IMR-90 (cell line): ENCODE measurements around the gene MGLL. TPM values are rescaled to one million over a fixed set of nuclear protein-coding genes. Genes with fewer than 3 reads are reported as not detected.

Experiments
- ATAC-seq: fragments of 200-7000 bp; cut with Tn5 transposase; 2 replicates; pipeline ENCODE4 v1.9.1; 2020; ENCODE audit warnings: low read depth, mild to moderate bottlenecking, moderate library complexity
- BruUV-seq: library from RNA; stranded (reverse); fragments of 400-500 nt; replicated peaks from 2 replicates; lab custom pipeline; 2021; lab: Mats Ljungman, UMichigan
- CTCF ChIA-PET: fragments of 300-600 bp; formaldehyde crosslinking; extraction: SDS; loops from one replicate; lab custom pipeline; 2021; ENCODE audit warnings: antibody characterized with exemption; lab: Yijun Ruan, JAX
- POLR2A ChIA-PET: fragments of 300-600 bp; sonication (Branson Sonifier 250); formaldehyde crosslinking; loops from one replicate; lab custom pipeline; 2022; ENCODE audit warnings: antibody characterized with exemption; ENCODE audit not compliant: unreplicated experiment; lab: Charles Lee
- DNase-seq: peaks from one replicate; pipeline ENCODE4 v3.0.0; 2013
- H2AFZ ChIP-seq: replicated peaks from 2 replicates; pipeline ENCODE3; 2013; ENCODE audit warnings: low read length, mild to moderate bottlenecking; ENCODE audit not compliant: poor library complexity
- H2AK5ac ChIP-seq: 2 replicates; pipeline ENCODE4 v1.6.1; 2013; ENCODE audit warnings: low read depth, low read length, inconsistent platforms
- H2AK9ac ChIP-seq: replicated peaks from 2 replicates; pipeline ENCODE3; 2013; ENCODE audit warnings: mild to moderate bottlenecking, low read depth, low read length, moderate library complexity; ENCODE audit not compliant: poor library complexity
- H2BK120ac ChIP-seq: 2 replicates; pipeline ENCODE4 v1.6.1; 2013; ENCODE audit warnings: low read depth, low read length, inconsistent platforms
- H2BK15ac ChIP-seq: 3 replicates; pipeline ENCODE4 v1.6.1; 2013; ENCODE audit warnings: low read depth, low read length, inconsistent platforms
- H2BK20ac ChIP-seq: 2 replicates; pipeline ENCODE4 v1.6.1; 2013; ENCODE audit warnings: low read depth, mild to moderate bottlenecking, inconsistent platforms, low read length, moderate library complexity
- H2BK5ac ChIP-seq: 2 replicates; pipeline ENCODE4 v1.6.1; 2013; ENCODE audit warnings: mild to moderate bottlenecking, low read depth, low read length, inconsistent platforms; ENCODE audit not compliant: poor library complexity, severe bottlenecking
- H3K14ac ChIP-seq: replicated peaks from 2 replicates; pipeline ENCODE4 v1.6.1; 2013; ENCODE audit warnings: low read depth, low read length, inconsistent platforms
- H3K18ac ChIP-seq: 2 replicates; pipeline ENCODE4 v1.6.1; 2013; ENCODE audit warnings: low read depth, low read length, control low read depth
- H3K23ac ChIP-seq: 2 replicates; pipeline ENCODE4 v1.6.1; 2013; ENCODE audit warnings: low read depth, low read length, inconsistent platforms
- H3K27ac ChIP-seq: 2 replicates; pipeline ENCODE4 v1.5.1; 2013; ENCODE audit warnings: mild to moderate bottlenecking, control low read depth, low read length; ENCODE audit not compliant: insufficient read depth
- H3K27me3 ChIP-seq: 2 replicates; pipeline ENCODE4 v1.6.1; 2013; ENCODE audit warnings: low read length; ENCODE audit not compliant: control insufficient read depth, insufficient read depth
- H3K36me3 ChIP-seq: 2 replicates; pipeline ENCODE4 v1.6.1; 2013; ENCODE audit warnings: low read length, mixed read lengths; ENCODE audit not compliant: control insufficient read depth, insufficient read depth
- H3K4ac ChIP-seq: 2 replicates; pipeline ENCODE4 v1.6.1; 2013; ENCODE audit warnings: low read depth, low read length, inconsistent platforms
- H3K4me1 ChIP-seq: 2 replicates; pipeline ENCODE4 v1.6.1; 2013; ENCODE audit warnings: low read length, mixed read lengths; ENCODE audit not compliant: control insufficient read depth, insufficient read depth
- H3K4me2 ChIP-seq: 2 replicates; pipeline ENCODE4 v1.6.1; 2013; ENCODE audit warnings: low read depth, mild to moderate bottlenecking, control low read depth, low read length, moderate library complexity
- H3K4me3 ChIP-seq: 2 replicates; pipeline ENCODE4 v1.5.1; 2013; ENCODE audit warnings: low read depth, mild to moderate bottlenecking, control low read depth, low read length, moderate library complexity; ENCODE audit not compliant: insufficient read depth
- H3K56ac ChIP-seq: 2 replicates; pipeline ENCODE4 v1.6.1; 2013; ENCODE audit warnings: low read length, inconsistent platforms; ENCODE audit not compliant: insufficient read depth; ENCODE audit errors: extremely low read depth
- H3K79me1 ChIP-seq, 2 experiments: 2 replicates each; pipeline ENCODE4 v1.6.1; 2013; ENCODE audit warnings: low read length in 2 of 2, inconsistent platforms in 1 of 2, low read depth in 1 of 2
- H3K9ac ChIP-seq: 2 replicates; pipeline ENCODE4 v1.6.1; 2013; ENCODE audit warnings: low read depth, low read length, control low read depth
- H3K9me1 ChIP-seq: 2 replicates; pipeline ENCODE4 v1.6.1; 2013; ENCODE audit warnings: low read length, inconsistent platforms; ENCODE audit not compliant: insufficient read depth
- H3K9me3 ChIP-seq: 2 replicates; pipeline ENCODE4 v1.6.1; 2013; ENCODE audit warnings: low read length; ENCODE audit not compliant: control insufficient read depth, insufficient read depth
- H4K20me1 ChIP-seq: 2 replicates; pipeline ENCODE4 v1.6.1; 2013; ENCODE audit warnings: low read length, inconsistent platforms; ENCODE audit not compliant: insufficient read depth
- H4K5ac ChIP-seq: 2 replicates; pipeline ENCODE4 v1.6.1; 2013; ENCODE audit warnings: mild to moderate bottlenecking, low read depth, low read length, control low read depth
- H4K8ac ChIP-seq, 2 experiments: 2 replicates each; pipeline ENCODE4 v1.6.1; 2013; ENCODE audit warnings: low read depth in 2 of 2, low read length in 2 of 2, control low read depth in 1 of 2, inconsistent platforms in 1 of 2
- H4K91ac ChIP-seq: 2 replicates; pipeline ENCODE4 v1.6.1; 2013; ENCODE audit warnings: low read depth, low read length, inconsistent platforms; ENCODE audit not compliant: insufficient read depth
- BHLHE40 ChIP-seq: fragments of 150-350 bp; IDR thresholded peaks from 2 replicates; pipeline ENCODE4 v1.6.1; 2016; ENCODE audit warnings: mild to moderate bottlenecking, low read depth, low read length
- CHD1 ChIP-seq: IDR thresholded peaks from 2 replicates; pipeline ENCODE4 v1.6.1; 2012; ENCODE audit warnings: low read depth, low read length, improper control_type of control experiment
- ELK1 ChIP-seq: fragments of 150-350 bp; IDR thresholded peaks from 2 replicates; pipeline ENCODE4 v1.6.1; 2016; ENCODE audit warnings: low read depth, mild to moderate bottlenecking, low read length, moderate library complexity, borderline replicate concordance
- FOS ChIP-seq: fragments of 150-350 bp; IDR thresholded peaks from 2 replicates; pipeline ENCODE4 v1.6.1; 2016; ENCODE audit warnings: low read depth, low read length
- MAZ ChIP-seq: IDR thresholded peaks from 2 replicates; pipeline ENCODE4 v1.6.1; 2012; ENCODE audit warnings: low read depth, mild to moderate bottlenecking, low read length, improper control_type of control experiment, moderate library complexity, borderline replicate concordance
- MXI1 ChIP-seq: IDR thresholded peaks from 2 replicates; pipeline ENCODE4 v1.6.1; 2012; ENCODE audit warnings: low read depth, mild to moderate bottlenecking, low read length, moderate library complexity, borderline replicate concordance
- NFE2L2 ChIP-seq: fragments of 150-350 bp; IDR thresholded peaks from 2 replicates; pipeline ENCODE4 v1.6.1; 2016; ENCODE audit warnings: low read depth, mild to moderate bottlenecking, low read length
- RAD21 ChIP-seq: IDR thresholded peaks from 2 replicates; pipeline ENCODE4 v1.6.1; 2012; ENCODE audit warnings: low read length, improper control_type of control experiment
- RCOR1 ChIP-seq: IDR thresholded peaks from 2 replicates; pipeline ENCODE4 v1.6.1; 2012; ENCODE audit warnings: mild to moderate bottlenecking, low read length, improper control_type of control experiment; ENCODE audit not compliant: insufficient replicate concordance
- WGBS, 2 experiments: methylation state at CpG; one replicate each; pipeline versions ENCODE4 v1.1.5 to v1.1.7; 2013; ENCODE audit warnings: missing lambda C conversion rate in 2 of 2; ENCODE audit not compliant: insufficient read length in 1 of 2; ENCODE audit errors: extremely low coverage in 2 of 2; 5-methylcytosine and 5-hydroxymethylcytosine counted together
- dilution Hi-C: fragments of 300-500 bp; cut with HindIII; formaldehyde crosslinking; loops from one replicate; pipeline ENCODE4 v1.14.3; 2018; ENCODE audit warnings: low sequenced_read_pairs; ENCODE audit not compliant: unreplicated experiment
- in situ Hi-C: fragments of 300-500 bp; cut with MboI; formaldehyde crosslinking; loops from 3 replicates; pipeline ENCODE4 v1.14.3; 2019; ENCODE audit warnings: low sequenced_read_pairs, inconsistent platforms, mixed read lengths
- intact Hi-C: fragments of 100-400 bp; cut with micrococcal nuclease; formaldehyde crosslinking; loops from 2 replicates; pipeline ENCODE4 v1.10.0; 2022
- polyA plus RNA-seq, 3 experiments: library from polyadenylated mRNA; depleted of rRNA; stranded (reverse); fragments of >200 nt; gene quantifications; 2 replicates each; pipeline ENCODE4 v1.2.3, GENCODE V29; 2012; ENCODE audit warnings: low replicate concordance in 1 of 3
- total RNA-seq: library from RNA; depleted of rRNA; stranded (reverse); fragments of >200 nt; gene quantifications from 2 replicates; pipeline ENCODE4 v1.2.3, GENCODE V29; 2012

MGLL gene
- total and polyA plus RNA-seq, 2 of the 4 experiments (the other 2 are of a cell fraction) = 23.7 to 60.6 TPM

GRCh38 chr3:127833281-127834032 lies 11.1 kb upstream of the MGLL start:
- no peak overlapping the region for H4K91ac ChIP-seq
- POLR2A ChIA-PET = no interaction called here
- H3K56ac ChIP-seq = no peak overlapping the region
- H2BK120ac ChIP-seq = no peak overlapping the region
- WGBS, 2 experiments = no CpG with 5 or more reads among the region's 2 CpGs
- no peak overlapping the region for H3K4me2 ChIP-seq
- no peak overlapping the region for H2AFZ ChIP-seq
- H2AK9ac ChIP-seq = no peak overlapping the region
- no peak overlapping the region for H3K9ac ChIP-seq
- no peak overlapping the region for H4K5ac ChIP-seq
- in situ Hi-C loops = no loop called here
- H3K27ac ChIP-seq = no peak overlapping the region
- dilution Hi-C loops = no loop called here
- H3K9me1 ChIP-seq = no peaks in the 10 kb centered on the region
- H3K36me3 ChIP-seq = no peaks in the 10 kb centered on the region
- BruUV-seq = no TSS peak
- H3K4ac ChIP-seq = no peak overlapping the region
- no peak overlapping the region for H3K23ac ChIP-seq
- H2BK20ac ChIP-seq = no peak overlapping the region
- CTCF ChIA-PET = no interaction called here
- no peak overlapping the region for H2AK5ac ChIP-seq
- TF ChIP-seq RAD21 (no peak), FOS (no peak), MAZ (no peak), ELK1 (no peak), RCOR1 (no peak), MXI1 (no peak), BHLHE40 (no peak), CHD1 (no peak), NFE2L2 (no peak)
- no peaks in the 10 kb centered on the region for H3K27me3 ChIP-seq
- peaks cover 8% of the 10 kb centered on the region; the same call in 1 of the 2 replicates for H3K9me3 ChIP-seq
- H2BK15ac ChIP-seq = no peak overlapping the region
- DNase-seq (no peak), ATAC-seq (no peak)
- H3K14ac ChIP-seq = no peak overlapping the region
- no peak overlapping the region for H3K18ac ChIP-seq
- intact Hi-C loops = loop anchor here (10.0 kb wide), 1 partner anchor 259 kb away; no protein-coding TSS in a partner anchor
- H4K20me1 ChIP-seq = no peaks in the 10 kb centered on the region
- no peaks in the 10 kb centered on the region for H3K4me1 ChIP-seq
- no peak overlapping the region for H3K4me3 ChIP-seq
- no peaks in the 10 kb centered on the region for H3K79me1 ChIP-seq
- no peak overlapping the region for H2BK5ac ChIP-seq
- no peak overlapping the region for H4K8ac ChIP-seq
